Measurements from ENCODE around the gene RSRC1. TPM values are rescaled to one million over a fixed set of nuclear protein-coding genes. Genes with fewer than 3 reads are reported as not detected.
"Not testable (repeated sequence)": the region's sequence is repeated elsewhere in the genome, so short reads cannot be mapped to it uniquely, and the experiment has no call there.

Gene RSRC1
- total RNA-seq, 4 donors from 2014 or later, result 23.5 to 31.8 (median 26.6) TPM

- intact Hi-C loops (cut with DNase I; ENCODE audit: low total_unique reads), result no loop called here
- WGBS, 2 donors, result 44 to 54% methylated on average over 3 of the region's 3 CpGs
- TF ChIP-seq POLR2A (IDR thresholded peaks at IDR 0.05) (no peak), CTCF (IDR thresholded peaks at IDR 0.05) (no peak)
- DNase-seq (ENCODE audit: low spot score in 2 of 2), result no peak
- no peak overlapping the region for H3K4me3 ChIP-seq (ENCODE audit: low read depth, poor library complexity, severe bottlenecking)
These were observed 382.8 kb downstream of the RSRC1 start for GRCh38 chr3:158492685-158493084.

GRCh38 chr3:158493931-158494330 lies 384.0 kb downstream of the RSRC1 start:
- intact Hi-C loops (cut with DNase I; ENCODE audit: low total_unique reads), result no loop called here
- no peak for DNase-seq (ENCODE audit: low spot score in 2 of 2)
- no peak overlapping the region for H3K4me3 ChIP-seq (ENCODE audit: low read depth, poor library complexity, severe bottlenecking)
- no peak for TF ChIP-seq CTCF (IDR thresholded peaks at IDR 0.05)
- no peak for TF ChIP-seq POLR2A (IDR thresholded peaks at IDR 0.05)
- WGBS, 2 donors, result 97 to 100% methylated on average over 1 of the region's 1 CpG

GRCh38 chr3:158494673-158495072 lies 384.8 kb downstream of the RSRC1 start:
- WGBS, 2 donors, result 93 to 96% methylated on average over 5 of the region's 5 CpGs
- DNase-seq (ENCODE audit: low spot score in 2 of 2), result no peak
- TF ChIP-seq CTCF (IDR thresholded peaks at IDR 0.05), result no peak
- TF ChIP-seq POLR2A (IDR thresholded peaks at IDR 0.05), result no peak
- intact Hi-C loops (cut with DNase I; ENCODE audit: low total_unique reads), result no loop called here
- H3K4me3 ChIP-seq (ENCODE audit: low read depth, poor library complexity, severe bottlenecking), result no peak overlapping the region

GRCh38 chr3:158495398-158495902 lies 385.6 kb downstream of the RSRC1 start:
- H3K4me3 ChIP-seq (ENCODE audit: low read depth, poor library complexity, severe bottlenecking); DNase-seq (ENCODE audit: low spot score in 2 of 2); intact Hi-C loops (cut with DNase I; ENCODE audit: low total_unique reads): not testable (repeated sequence)
- WGBS, 2 donors, result 91 to 92% methylated on average over 4 of the region's 4 CpGs

GRCh38 chr3:158505117-158505516 lies 395.2 kb downstream of the RSRC1 start:
- intact Hi-C loops (cut with DNase I; ENCODE audit: low total_unique reads), result no loop called here
- TF ChIP-seq CTCF (IDR thresholded peaks at IDR 0.05), result no peak
- no peak for TF ChIP-seq POLR2A (IDR thresholded peaks at IDR 0.05)
- DNase-seq (ENCODE audit: low spot score in 2 of 2), result no peak
- no peak overlapping the region for H3K4me3 ChIP-seq (ENCODE audit: low read depth, poor library complexity, severe bottlenecking)

GRCh38 chr3:158506456-158506855 lies 396.6 kb downstream of the RSRC1 start:
- intact Hi-C loops (cut with DNase I; ENCODE audit: low total_unique reads), result no loop called here
- no peak for TF ChIP-seq CTCF (IDR thresholded peaks at IDR 0.05)
- TF ChIP-seq POLR2A (IDR thresholded peaks at IDR 0.05), result no peak
- 81 to 83% methylated on average over 5 of the region's 5 CpGs for WGBS, 2 donors
- DNase-seq (ENCODE audit: low spot score in 2 of 2), result no peak
- no peak overlapping the region for H3K4me3 ChIP-seq (ENCODE audit: low read depth, poor library complexity, severe bottlenecking)
